HEK293T (cell line): ENCODE results near the gene ACVR1B.

Experiments
- ARNT ChIP-seq: fragments of 450-650 bp; IDR thresholded peaks from 2 replicates; pipeline ENCODE4 v1.6.1; 2017; ENCODE audit warnings: mild to moderate bottlenecking
- SP1 ChIP-seq: fragments of 450-650 bp; IDR thresholded peaks from 2 replicates; pipeline ENCODE4 v1.6.1; 2017
- SUZ12 ChIP-seq: fragments of 450-650 bp; IDR thresholded peaks from 2 replicates; pipeline ENCODE4 v1.6.1; 2016; ENCODE audit warnings: mild to moderate bottlenecking

DNA sequence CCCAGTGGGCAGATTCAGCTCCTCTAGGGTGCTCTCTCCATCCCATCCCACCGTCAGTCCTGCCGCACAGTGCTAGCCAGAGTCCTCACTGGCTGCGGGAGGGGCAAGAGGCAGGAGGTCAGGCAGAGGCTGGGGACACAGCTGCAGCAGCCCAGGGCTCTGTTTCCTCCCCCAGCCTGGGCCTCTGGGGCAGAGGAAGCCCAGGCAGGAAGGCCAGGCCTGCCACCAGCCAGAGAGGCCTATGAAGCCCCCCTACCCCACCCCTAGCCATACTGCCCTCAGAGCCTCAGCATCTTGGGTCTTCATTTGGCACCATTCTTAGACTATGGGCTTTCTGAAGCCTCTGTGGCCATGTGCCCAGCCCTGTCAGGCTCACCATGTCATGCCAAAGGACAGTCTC lies 40.8 kb upstream of the ACVR1B start:
- no peak for TF ChIP-seq SP1
- TF ChIP-seq ARNT, result no peak
- no peak for TF ChIP-seq SUZ12
